ENCODE results near the gene ZFP90.

- TF ChIP-seq CTCF (conservative IDR thresholded peaks at IDR 0.05) (no peak), ZFX (IDR thresholded peaks at IDR 0.05) (no peak)
Measured at GRCh38 chr16:68526143-68526781, 12.8 kb upstream of the ZFP90 start.
